ENCODE measurements around the gene MINDY4B. TPM values are rescaled to one million over a fixed set of nuclear protein-coding genes. Genes with fewer than 3 reads are reported as not detected.

MINDY4B gene
- total and polyA plus RNA-seq, 10 of the 15 experiments (the other 5 are each of a cell fraction or from before 2014, with no cell fraction given): not detected

- no peak for TF ChIP-seq ATF7 (IDR thresholded peaks at IDR 0.05; ENCODE audit: low read depth)
- no peak for TF ChIP-seq CBFB (IDR thresholded peaks at IDR 0.05; ENCODE audit: low read depth)
These were observed 74.5 kb downstream of the MINDY4B start (continued) for GRCh38 chr3:150830745-150831144.

GRCh38 chr3:150830094-150830681, 75.1 kb downstream of the MINDY4B start:
- peak; percentile 89 for ATAC-seq
- Histone ChIP-seq H3K4me2 (ENCODE audit: control insufficient read depth, insufficient read depth) (no peak overlapping the region), H4K20me1 (ENCODE audit: control insufficient read depth, insufficient read depth) (peaks cover 3% of the 10 kb centered on the region; the same call in 1 of the 2 replicates), H2AFZ (ENCODE audit: control insufficient read depth, low read depth, low read length) (no peak overlapping the region), H3K79me2 (ENCODE audit: control insufficient read depth, insufficient read depth, low read length) (no peaks in the 10 kb centered on the region), H3K9me3 (replicated peaks; ENCODE audit: control insufficient read depth, insufficient read depth, low read length) (no peaks in the 10 kb centered on the region), H3K27me3 (replicated peaks in 1 of 2; ENCODE audit: control insufficient read depth in 2 of 2, insufficient read depth in 2 of 2, low read length in 1 of 2) (no peaks in the 10 kb centered on the region), H3K27ac (ENCODE audit: control insufficient read depth, insufficient read depth) (no peak overlapping the region), H3K36me3 (ENCODE audit: control insufficient read depth in 2 of 2, insufficient read depth in 2 of 2, low read length in 1 of 2) (no peaks in the 10 kb centered on the region), H3K4me1 (ENCODE audit: control insufficient read depth, insufficient read depth, low read length) (no peaks in the 10 kb centered on the region), H3K9ac (ENCODE audit: control insufficient read depth, insufficient read depth, low read length) (no peak overlapping the region), H3K4me3 (no peak overlapping the region)
- 30% methylated on average over 6 of the region's 6 CpGs for WGBS (ENCODE audit: insufficient coverage, insufficient replicate concordance, low lambda C conversion rate, missing lambda C conversion rate)
- BruUV-seq (replicated peaks): no TSS peak
- ChIA-PET RAD21 (ENCODE audit: unreplicated experiment) (interaction anchor here (1.2 to 1.4 kb wide), 2 partner anchors 38 to 302 kb away, joined by 3 read pairs; no protein-coding TSS in a partner anchor), SMC1A (ENCODE audit: uncharacterized antibody, unreplicated experiment) (interaction anchor here (1.2 to 1.4 kb wide), 2 partner anchors 42 to 108 kb away, joined by 3 read pairs; no protein-coding TSS in a partner anchor), CTCF (interaction anchor here (0.6 to 5.1 kb wide), 5 partner anchors 18 to 572 kb away, joined by 3 to 19 read pairs (median 3); no protein-coding TSS in a partner anchor), POLR2A (no interaction called here)
- intact Hi-C loops (cut with micrococcal nuclease; ENCODE audit: unreplicated experiment) (loop anchor here (1.0 kb wide), 1 partner anchor 109 kb away; no protein-coding TSS in a partner anchor), in situ Hi-C loops (cut with MboI) (no loop called here)
- peak; percentile 44 for TF ChIP-seq RAD21 (IDR thresholded peaks at IDR 0.05; ENCODE audit: insufficient read depth, low read depth, low read length)
- TF ChIP-seq CTCF (IDR thresholded peaks at IDR 0.05 in 2 of 3, conservative IDR thresholded peaks at IDR 0.05 in 1 of 3; ENCODE audit: control insufficient read depth in 2 of 3, extremely low read depth in 1 of 3, insufficient read depth in 1 of 3, low read depth in 3 of 3, low read length in 3 of 3): peak; percentile 38 to 63 (median 50); a peak in 5 of 6 replicates
- TF ChIP-seq USF2 (IDR thresholded peaks at IDR 0.05; ENCODE audit: borderline replicate concordance, low read depth, low read length): no peak
- no peak for DNase-seq (ENCODE audit: low read depth, low spot score)
- peak; percentile 18 for FAIRE-seq

All from GM12878 (cell line).